CD4-positive, alpha-beta T cell treated with Interleukin-17A for 1 hour (primary cell): ENCODE measurements around the gene CLEC1B.
"Not testable (repeated sequence)": the region's sequence is repeated elsewhere in the genome, so short reads cannot be mapped to it uniquely, and the experiment has no call there.

Experiments
- DNase-seq: peaks from one replicate; pipeline ENCODE4 v3.0.0-alpha.2; 2020

Gene CLEC1B

DNA sequence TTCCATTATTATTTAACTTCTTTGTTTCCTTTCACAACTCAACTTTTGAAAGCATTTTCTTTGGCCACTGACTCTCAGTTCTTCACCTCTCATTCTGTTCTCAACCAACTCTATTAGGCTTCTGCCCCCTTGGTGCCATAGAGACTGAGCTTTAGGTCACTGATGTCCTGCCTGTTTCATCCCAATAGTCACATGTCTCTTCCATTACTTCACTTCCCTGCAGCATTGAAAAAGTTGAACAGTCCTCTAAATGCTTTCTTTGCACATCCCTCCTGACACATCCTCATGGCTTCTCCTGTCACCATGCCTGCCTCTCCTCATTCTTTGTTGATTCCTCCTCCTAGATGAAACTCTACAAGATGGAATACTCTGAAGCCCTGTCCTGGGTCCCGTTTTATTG lies 25.0 kb downstream of the CLEC1B start:
- DNase-seq: no peak

- DNase-seq: no peak
These were observed 27.7 kb downstream of the CLEC1B start, which contains the start of gene CLEC12A for GRCh38 chr12:9971181-9971580. TSS of gene CLEC12A (plus strand) at chr12:9971409. CDS start at chr12:9971597, 188 bp downstream.

DNA sequence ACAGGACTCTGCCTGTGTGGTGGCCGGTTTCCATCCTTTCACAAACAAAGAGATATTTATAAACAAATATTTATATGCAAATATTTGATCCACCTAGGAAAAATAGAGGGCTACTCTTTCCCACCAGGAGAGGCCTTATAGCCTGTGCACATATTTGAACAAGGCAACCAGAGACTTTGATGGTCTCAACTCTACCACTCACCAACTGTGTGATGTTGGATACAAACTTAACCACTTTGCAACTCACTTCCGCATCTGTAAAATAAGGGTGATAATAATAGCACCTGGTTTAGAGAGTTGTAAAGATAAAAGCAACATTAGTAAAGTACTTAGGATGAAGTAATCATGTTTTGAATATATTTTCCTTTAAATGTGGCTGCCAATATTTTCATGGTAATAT lies 29.2 kb downstream of the CLEC1B start:
- no peak for DNase-seq

GRCh38 chr12:9961901-9962300 lies 37.0 kb downstream of the CLEC1B start:
- DNase-seq: no peak

GRCh38 chr12:9961106-9961505 lies 37.8 kb downstream of the CLEC1B start:
- no peak for DNase-seq

- no peak for DNase-seq
These were observed 38.3 kb downstream of the CLEC1B start for GRCh38 chr12:9960590-9960989.

- DNase-seq: peak; percentile 38
These were observed 41.1 kb downstream of the CLEC1B start for GRCh38 chr12:9957834-9958233.

DNA sequence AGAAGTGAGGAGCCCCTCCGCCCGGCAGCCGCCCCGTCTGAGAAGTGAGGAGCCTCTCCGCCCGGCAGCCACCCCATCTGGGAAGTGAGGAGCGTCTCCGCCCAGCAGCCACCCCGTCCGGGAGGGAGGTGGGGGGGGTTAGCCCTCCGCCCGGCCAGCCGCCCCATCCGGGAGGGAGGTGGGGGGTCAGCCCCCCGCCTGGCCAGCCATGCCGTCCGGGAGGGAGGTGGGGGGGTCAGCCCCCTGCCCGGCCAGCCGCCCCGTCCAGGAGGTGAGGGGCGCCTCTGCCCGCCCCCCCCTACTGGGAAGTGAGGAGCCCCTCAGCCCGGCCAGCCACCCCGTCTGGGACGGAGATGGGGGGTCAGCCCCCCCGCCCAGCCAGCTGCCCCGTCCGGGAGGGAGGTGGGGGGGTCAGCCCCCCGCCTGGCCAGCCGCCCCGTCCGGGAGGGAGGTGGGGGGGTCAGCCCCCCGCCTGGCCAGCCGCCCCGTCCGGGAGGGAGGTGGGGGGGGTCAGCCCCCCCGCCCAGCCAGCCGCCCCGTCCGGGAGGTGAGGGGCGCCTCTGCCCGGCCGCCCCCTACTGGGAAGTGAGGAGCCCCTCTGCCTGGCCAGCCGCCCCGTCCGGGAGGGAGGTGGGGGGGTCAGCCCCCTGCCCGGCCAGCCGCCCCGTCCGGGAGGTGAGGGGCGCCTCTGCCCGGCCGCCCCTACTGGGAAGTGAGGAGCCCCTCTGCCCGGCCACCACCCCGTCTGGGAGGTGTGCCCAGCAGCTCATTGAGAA lies 45.8 kb downstream of the CLEC1B start:
- DNase-seq: not testable (repeated sequence)

DNA sequence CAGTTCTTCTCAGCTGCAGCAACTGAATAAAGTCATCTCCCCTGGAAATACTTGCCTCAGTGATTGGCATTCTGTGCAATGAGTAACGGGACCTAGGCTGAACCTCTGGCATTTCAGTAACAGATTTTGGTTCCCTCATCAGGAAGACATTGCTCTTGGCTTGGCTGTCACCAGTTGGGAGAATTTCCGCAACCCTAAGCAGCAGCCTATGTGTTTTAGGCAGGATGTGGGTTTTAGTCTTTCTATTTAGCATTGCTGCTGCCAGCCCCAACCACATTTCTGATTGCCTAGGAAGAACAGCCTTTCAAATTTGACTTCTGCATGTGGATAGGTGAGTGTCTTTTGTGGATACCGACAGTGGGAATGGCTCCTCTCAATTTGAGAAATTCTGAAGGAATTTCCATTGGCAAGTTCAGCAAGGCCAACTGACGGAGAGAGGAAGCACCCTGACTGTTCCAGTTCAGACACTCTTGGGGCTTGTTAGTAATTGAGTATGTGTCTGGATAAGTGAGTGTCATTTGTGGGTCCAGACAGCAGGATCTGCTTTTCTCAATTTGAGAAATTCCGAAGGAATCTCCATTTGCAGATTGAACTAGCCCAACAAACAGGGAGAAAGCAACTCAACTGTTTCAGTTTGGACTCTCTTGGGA lies 47.8 kb downstream of the CLEC1B start:
- DNase-seq: peak; percentile 53

DNA sequence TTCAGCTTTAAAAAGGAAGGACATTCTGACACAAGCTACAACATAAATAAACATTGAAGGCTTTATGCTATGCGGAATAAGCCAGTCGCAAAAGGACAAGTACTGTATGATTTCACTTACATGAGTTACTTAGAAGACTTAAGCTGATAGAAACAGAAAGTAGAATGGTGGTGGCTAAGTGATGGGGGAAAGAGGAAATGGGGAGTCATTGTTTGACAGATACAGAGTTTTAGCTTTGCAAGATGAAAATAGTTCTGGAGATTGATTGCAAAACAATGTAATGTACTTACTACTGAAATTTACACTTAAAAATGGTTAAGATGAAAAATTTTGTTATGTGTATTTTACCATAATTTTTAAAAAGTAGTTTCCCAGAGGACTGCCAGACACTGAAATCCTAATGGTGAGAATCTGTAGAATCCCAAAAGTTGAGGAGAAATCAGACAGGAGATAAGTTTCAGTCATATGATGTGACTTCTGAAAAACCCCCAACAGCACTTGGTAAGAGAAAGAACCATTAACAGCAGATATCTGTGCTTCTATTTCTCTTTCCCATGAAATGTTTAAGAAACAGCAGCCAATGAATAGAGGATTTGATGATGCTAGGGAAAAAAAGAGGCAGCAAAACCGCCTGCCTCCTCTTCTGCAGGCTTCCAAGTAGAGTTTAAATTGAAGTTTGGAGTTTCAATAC lies 50.2 kb downstream of the CLEC1B start:
- DNase-seq: peak; percentile 46

DNA sequence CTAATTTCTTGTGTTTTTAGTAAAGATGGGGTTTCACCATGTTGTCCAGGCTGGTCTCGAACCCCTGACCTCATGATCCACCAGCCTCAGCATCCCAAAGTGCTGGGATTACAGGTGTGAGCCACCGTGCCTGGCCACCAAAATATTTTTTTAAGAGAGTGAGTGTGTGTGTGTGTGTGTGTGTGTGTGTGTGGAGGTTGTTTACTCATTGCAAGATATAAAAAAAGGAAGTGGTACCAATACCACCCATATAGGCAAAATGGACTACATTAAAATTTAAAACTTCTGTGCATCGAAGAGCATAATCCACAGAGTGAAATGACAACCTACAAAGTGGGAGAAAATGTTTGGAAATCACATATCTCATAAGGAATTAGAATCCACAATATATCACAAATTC lies 51.2 kb downstream of the CLEC1B start:
- DNase-seq: no peak

GRCh38 chr12:9944391-9944790 lies 54.5 kb downstream of the CLEC1B start:
- DNase-seq: no peak

DNA sequence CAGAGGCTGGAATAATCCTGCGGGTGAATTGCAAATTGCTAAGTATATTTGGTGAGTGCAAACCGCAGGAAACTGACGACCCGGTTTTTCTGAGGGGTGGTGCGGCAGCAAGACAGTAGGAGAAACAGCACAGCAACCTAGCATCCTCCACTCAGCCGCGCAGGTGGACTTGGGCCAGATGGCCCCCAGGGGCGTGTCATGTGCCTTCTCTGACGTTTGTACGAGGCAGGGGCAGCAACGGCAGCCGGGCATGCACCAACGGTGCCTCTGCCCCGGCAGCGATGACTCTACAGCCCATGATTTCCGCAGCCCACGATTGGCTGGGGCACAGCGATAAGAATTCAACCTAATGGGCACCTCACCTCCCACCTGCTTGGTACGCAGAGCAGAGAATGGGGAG lies 55.7 kb downstream of the CLEC1B start:
- DNase-seq: peak; percentile 9
